ENCODE data around the gene TYMS. TPM values are rescaled to one million over a fixed set of nuclear protein-coding genes. Genes with fewer than 3 reads are reported as not detected.

Gene TYMS
- total RNA-seq, 2 donors from 2014 or later: 81.9 to 90.0 TPM

DNA sequence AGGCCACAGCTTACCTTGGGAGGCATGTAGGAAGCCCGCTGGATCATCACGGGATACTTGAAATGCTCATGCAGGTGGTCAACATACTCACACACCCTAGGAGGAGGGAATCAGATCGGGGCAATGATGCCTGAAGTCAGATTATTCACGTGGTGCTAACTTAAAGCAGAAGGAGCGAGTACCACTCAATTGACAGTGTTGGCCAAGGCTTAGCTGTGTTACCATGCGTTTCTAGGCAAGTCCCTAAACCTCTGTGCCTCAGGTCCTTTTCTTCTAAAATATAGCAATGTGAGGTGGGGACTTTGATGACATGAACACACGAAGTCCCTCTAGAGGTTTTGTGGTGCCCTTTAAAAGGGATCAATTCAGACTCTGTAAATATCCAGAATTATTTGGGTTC, 17.9 kb downstream of the TYMS start:
- peak; percentile 30 for DNase-seq
- H3K9ac ChIP-seq (ENCODE audit: extremely low read depth, low read length, poor library complexity, severe bottlenecking): no peak overlapping the region
- Mint-ChIP-seq H3K4me3 (no peak overlapping the region), H3K27me3 (ENCODE audit: insufficient read depth) (no peaks in the 10 kb centered on the region), H3K36me3 (ENCODE audit: low read depth) (peaks cover 69% of the 10 kb centered on the region), H3K9me3 (no peaks in the 10 kb centered on the region), H3K4me1 (no peaks in the 10 kb centered on the region), H3K27ac (no peak overlapping the region)
- no peak overlapping the region for H3K4me3 ChIP-seq (ENCODE audit: low read length)
- no peaks in the 10 kb centered on the region for H3K27me3 ChIP-seq (ENCODE audit: control insufficient read depth, insufficient read depth, low read length, poor library complexity, severe bottlenecking)
- no peaks in the 10 kb centered on the region for H3K4me1 ChIP-seq (ENCODE audit: control insufficient read depth, insufficient read depth, low read length)
- no peaks in the 10 kb centered on the region for H3K9me3 ChIP-seq (ENCODE audit: control insufficient read depth, low read length)
- H3K27ac ChIP-seq (ENCODE audit: low read depth, low read length): no peak overlapping the region
- WGBS, 2 experiments (ENCODE audit: insufficient coverage in 1 of 2, insufficient read length in 1 of 2): 94% methylated on average over 3 to 7 of the region's 7 CpGs
- no peak for TF ChIP-seq CTCF (conservative IDR thresholded peaks at IDR 0.05)
- peaks cover 73% of the 10 kb centered on the region for H3K36me3 ChIP-seq (ENCODE audit: control insufficient read depth, insufficient read depth, low read length)

DNA sequence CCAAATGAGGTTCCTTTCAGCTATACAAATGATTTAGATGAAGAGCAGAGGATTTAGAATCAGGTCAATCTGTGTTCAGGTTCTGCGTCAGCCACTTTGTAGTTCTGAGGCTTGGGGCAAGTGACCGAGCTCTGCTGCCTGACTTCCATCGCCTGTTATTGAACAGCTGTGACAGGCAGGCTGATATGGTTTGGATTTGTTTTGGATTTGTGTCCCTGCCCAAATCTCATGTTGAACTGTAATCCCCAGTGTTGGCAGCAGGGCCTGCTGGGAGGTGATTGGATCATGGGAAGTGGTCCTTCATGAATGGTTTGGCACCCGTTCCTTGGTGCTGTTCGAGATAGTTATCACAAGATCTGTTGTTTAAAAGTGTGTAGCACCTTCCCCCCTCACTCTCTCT, 18.6 kb downstream of the TYMS start:
- H3K4me3 Mint-ChIP-seq: no peak overlapping the region
- no peaks in the 10 kb centered on the region for H3K9me3 ChIP-seq (ENCODE audit: control insufficient read depth, low read length)
- H3K27me3 Mint-ChIP-seq (ENCODE audit: insufficient read depth): no peaks in the 10 kb centered on the region
- H3K36me3 Mint-ChIP-seq (ENCODE audit: low read depth): peaks cover 64% of the 10 kb centered on the region
- 95 to 100% methylated on average over 2 to 5 of the region's 5 CpGs for WGBS, 2 experiments (ENCODE audit: insufficient coverage in 1 of 2, insufficient read length in 1 of 2)
- no peak overlapping the region for H3K27ac Mint-ChIP-seq
- peaks cover 67% of the 10 kb centered on the region for H3K36me3 ChIP-seq (ENCODE audit: control insufficient read depth, insufficient read depth, low read length)
- no peak overlapping the region for H3K9ac ChIP-seq (ENCODE audit: extremely low read depth, low read length, poor library complexity, severe bottlenecking)
- no peak for TF ChIP-seq CTCF (conservative IDR thresholded peaks at IDR 0.05)
- no peaks in the 10 kb centered on the region for H3K27me3 ChIP-seq (ENCODE audit: control insufficient read depth, insufficient read depth, low read length, poor library complexity, severe bottlenecking)
- DNase-seq: peak; percentile 33
- no peaks in the 10 kb centered on the region for H3K9me3 Mint-ChIP-seq
- H3K4me3 ChIP-seq (ENCODE audit: low read length): no peak overlapping the region
- no peaks in the 10 kb centered on the region for H3K4me1 Mint-ChIP-seq
- no peak overlapping the region for H3K27ac ChIP-seq (ENCODE audit: low read depth, low read length)
- H3K4me1 ChIP-seq (ENCODE audit: control insufficient read depth, insufficient read depth, low read length): no peaks in the 10 kb centered on the region

DNA sequence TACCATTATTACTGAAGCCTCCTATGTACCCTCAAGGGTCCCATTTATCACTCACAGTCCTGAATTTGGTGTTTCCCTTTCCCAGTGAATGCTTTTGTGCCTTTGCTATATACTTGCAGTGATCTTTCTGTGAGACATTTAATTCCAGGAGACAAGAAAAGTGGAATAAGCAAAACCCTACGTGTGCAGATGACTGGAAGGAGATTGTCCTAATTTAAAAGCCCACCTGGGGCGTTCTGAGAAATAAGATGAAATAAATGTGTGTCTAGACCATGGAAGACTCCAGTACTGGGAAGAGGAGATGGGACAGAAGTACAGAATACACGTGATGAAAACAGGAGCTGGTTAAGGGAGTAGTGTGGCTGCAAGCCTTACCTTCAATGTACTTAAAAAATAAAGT, 19.3 kb downstream of the TYMS start:
- no peaks in the 10 kb centered on the region for H3K27me3 Mint-ChIP-seq (ENCODE audit: insufficient read depth)
- DNase-seq: no peak
- no peak overlapping the region for H3K4me3 ChIP-seq (ENCODE audit: low read length)
- 81 to 96% methylated on average over 3 of the region's 3 CpGs for WGBS, 2 experiments (ENCODE audit: insufficient coverage in 1 of 2, insufficient read length in 1 of 2)
- no peaks in the 10 kb centered on the region for H3K9me3 Mint-ChIP-seq
- TF ChIP-seq CTCF (conservative IDR thresholded peaks at IDR 0.05): no peak
- no peak overlapping the region for H3K27ac Mint-ChIP-seq
- H3K9ac ChIP-seq (ENCODE audit: extremely low read depth, low read length, poor library complexity, severe bottlenecking): no peak overlapping the region
- no peaks in the 10 kb centered on the region for H3K27me3 ChIP-seq (ENCODE audit: control insufficient read depth, insufficient read depth, low read length, poor library complexity, severe bottlenecking)
- no peak overlapping the region for H3K27ac ChIP-seq (ENCODE audit: low read depth, low read length)
- H3K4me1 Mint-ChIP-seq: no peaks in the 10 kb centered on the region
- H3K4me3 Mint-ChIP-seq: no peak overlapping the region
- no peaks in the 10 kb centered on the region for H3K4me1 ChIP-seq (ENCODE audit: control insufficient read depth, insufficient read depth, low read length)
- H3K36me3 ChIP-seq (ENCODE audit: control insufficient read depth, insufficient read depth, low read length): peaks cover 63% of the 10 kb centered on the region
- H3K9me3 ChIP-seq (ENCODE audit: control insufficient read depth, low read length): no peaks in the 10 kb centered on the region
- peaks cover 65% of the 10 kb centered on the region for H3K36me3 Mint-ChIP-seq (ENCODE audit: low read depth)
